NT2/D1 (cell line): ENCODE data around the gene SYNRG.
"Not testable (repeated sequence)": the region's sequence is repeated elsewhere in the genome, so short reads cannot be mapped to it uniquely, and the experiment has no call there.

Source experiments
- DNase-seq: peaks from one replicate; pipeline ENCODE4 v3.0.0-alpha.2; 2011; ENCODE audit warnings: low read depth, low spot score
- H3K27me3 ChIP-seq: 2 replicates; pipeline ENCODE4 v1.6.0; 2011; ENCODE audit warnings: mild to moderate bottlenecking; ENCODE audit not compliant: insufficient read length, insufficient read depth
- H3K36me3 ChIP-seq: 2 replicates; pipeline ENCODE4 v1.6.1; 2011; ENCODE audit warnings: mild to moderate bottlenecking, low read length, mixed read lengths; ENCODE audit not compliant: insufficient read depth, insufficient read length
- H3K4me1 ChIP-seq: 2 replicates; pipeline ENCODE4 v1.5.1; 2011; ENCODE audit not compliant: insufficient read depth, insufficient read length
- H3K4me3 ChIP-seq: 2 replicates; pipeline ENCODE4 v1.5.1; 2011; ENCODE audit warnings: low read depth; ENCODE audit not compliant: insufficient read length
- H3K9ac ChIP-seq: 2 replicates; pipeline ENCODE4 v1.6.0; 2011; ENCODE audit warnings: low read depth; ENCODE audit not compliant: insufficient read length
- H3K9me3 ChIP-seq: 2 replicates; pipeline ENCODE4 v1.5.1; 2011; ENCODE audit warnings: mild to moderate bottlenecking, low read length; ENCODE audit not compliant: insufficient read depth
- SUZ12 ChIP-seq: IDR thresholded peaks from 2 replicates; pipeline ENCODE4 v1.6.1; 2011; ENCODE audit not compliant: insufficient read length, insufficient read depth; ENCODE audit errors: extremely low read depth
- YY1 ChIP-seq: IDR thresholded peaks from 2 replicates; pipeline ENCODE4 v1.6.1; 2011; ENCODE audit not compliant: insufficient read length, insufficient read depth
- ZNF274 ChIP-seq: IDR thresholded peaks from 2 replicates; pipeline ENCODE4 v1.6.1; 2011; ENCODE audit warnings: mild to moderate bottlenecking, low read depth, low read length

Gene SYNRG

DNA sequence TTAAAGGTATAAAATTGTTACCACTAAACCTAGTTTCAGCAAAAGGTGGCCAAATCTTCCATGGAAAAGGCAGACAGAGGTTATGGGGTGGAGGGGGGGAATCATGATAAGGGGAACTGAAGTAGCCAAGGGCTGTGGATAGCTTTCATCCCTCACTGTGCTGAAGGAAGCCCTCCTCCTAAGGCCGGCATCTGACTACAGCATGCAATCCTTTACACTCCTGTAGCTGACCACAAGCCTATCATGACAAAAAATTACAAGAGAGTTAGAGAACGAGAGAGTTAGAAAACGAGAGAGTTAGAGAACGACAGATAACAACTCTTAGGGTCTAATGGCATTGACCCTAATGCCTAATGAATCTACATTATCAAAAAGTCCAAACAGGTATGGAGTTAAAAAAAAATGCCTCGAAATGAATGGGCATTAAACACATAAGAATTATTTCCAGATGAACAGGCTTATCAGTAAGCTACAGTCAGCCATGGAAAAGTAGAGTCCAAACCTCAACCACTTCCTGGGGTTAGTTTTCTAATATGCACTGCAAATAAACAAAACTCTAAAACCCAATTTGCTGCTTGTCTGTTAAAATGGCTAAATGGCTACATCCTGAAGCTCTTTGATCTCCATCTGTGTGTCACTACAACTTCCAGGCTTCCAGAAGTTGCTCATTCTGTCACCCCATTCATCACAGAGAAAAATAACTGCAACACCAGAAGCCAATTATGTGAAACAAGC, 89.8 kb downstream of the SYNRG start:
- no peak overlapping the region for H3K9ac ChIP-seq
- no peaks in the 10 kb centered on the region for H3K27me3 ChIP-seq
- no peaks in the 10 kb centered on the region for H3K9me3 ChIP-seq
- H3K36me3 ChIP-seq, result peaks cover 42% of the 10 kb centered on the region
- no peak overlapping the region for H3K4me3 ChIP-seq
- no peaks in the 10 kb centered on the region for H3K4me1 ChIP-seq
- no peak for DNase-seq
- TF ChIP-seq ZNF274 (no peak), YY1 (no peak), SUZ12 (no peak)

DNA sequence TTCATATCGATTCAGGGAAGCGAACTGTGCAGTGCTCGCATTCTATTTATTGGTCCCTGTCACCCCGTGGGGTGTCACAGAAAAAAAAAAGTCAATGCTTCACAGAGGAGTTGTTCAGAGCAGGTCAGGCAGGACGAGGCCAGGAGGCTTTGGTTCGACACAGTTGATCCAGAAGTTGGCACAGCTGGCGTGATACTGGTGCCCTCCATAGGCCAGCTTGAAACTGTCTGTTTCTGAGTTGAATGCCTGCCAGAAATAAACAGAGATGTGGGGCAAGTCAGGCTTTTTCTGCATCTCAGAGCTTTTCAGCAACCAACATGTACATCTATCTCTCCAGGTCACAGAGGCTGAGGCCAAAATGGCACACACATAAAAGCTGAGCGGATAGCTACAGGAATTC, 90.4 kb downstream of the SYNRG start:
- Histone ChIP-seq H3K27me3 (no peaks in the 10 kb centered on the region), H3K36me3 (peaks cover 40% of the 10 kb centered on the region), H3K4me1 (no peaks in the 10 kb centered on the region), H3K9me3 (no peaks in the 10 kb centered on the region), H3K4me3 (no peak overlapping the region), H3K9ac (no peak overlapping the region)
- DNase-seq, result no peak
- TF ChIP-seq YY1, result no peak
- TF ChIP-seq SUZ12, result no peak
- TF ChIP-seq ZNF274, result no peak

DNA sequence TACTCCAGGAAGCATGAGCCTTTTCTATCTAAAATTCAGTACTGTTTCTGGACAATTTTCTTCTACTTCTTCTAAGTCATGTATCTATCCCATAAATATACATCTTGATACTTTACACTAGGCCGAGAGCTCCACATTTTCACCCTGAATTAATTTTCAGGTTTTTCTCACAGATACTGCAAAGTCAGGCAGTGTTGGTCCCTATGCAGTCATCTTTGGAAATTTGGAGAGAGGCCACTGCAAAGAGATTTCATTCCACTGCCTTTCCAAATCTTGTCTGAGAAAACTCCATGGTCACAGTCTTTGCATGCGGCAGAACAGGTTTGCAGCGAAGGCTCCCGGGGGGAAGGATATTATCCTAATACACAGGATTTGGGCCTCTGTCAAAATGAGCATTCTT, 91.3 kb downstream of the SYNRG start:
- H3K4me1 ChIP-seq, result no peaks in the 10 kb centered on the region
- no peak overlapping the region for H3K9ac ChIP-seq
- TF ChIP-seq ZNF274 (no peak), YY1 (no peak), SUZ12 (no peak)
- H3K4me3 ChIP-seq, result no peak overlapping the region
- H3K27me3 ChIP-seq, result no peaks in the 10 kb centered on the region
- DNase-seq, result no peak
- no peaks in the 10 kb centered on the region for H3K9me3 ChIP-seq
- peaks cover 47% of the 10 kb centered on the region for H3K36me3 ChIP-seq

DNA sequence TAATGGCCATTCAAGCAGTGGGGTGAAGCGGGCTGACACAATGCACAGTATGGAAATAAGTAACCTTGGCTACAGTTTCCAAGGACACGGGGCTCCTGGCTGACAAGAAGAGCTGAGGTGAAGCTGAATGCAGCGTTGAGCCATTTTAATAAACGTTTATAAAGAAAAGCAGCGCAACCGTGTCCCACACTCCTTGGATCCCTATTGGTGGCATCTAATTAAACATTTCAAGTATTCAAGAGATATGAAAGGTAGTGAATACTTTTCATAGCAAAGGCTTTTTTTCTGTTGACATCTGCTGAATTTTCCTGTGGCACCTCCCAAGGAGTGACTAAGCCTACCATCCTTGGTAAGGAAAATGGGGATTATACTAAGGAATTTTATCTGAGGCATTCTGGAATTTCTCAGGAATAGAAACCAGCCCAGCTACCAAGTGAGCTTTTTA, 93.1 kb downstream of the SYNRG start:
- no peak overlapping the region for H3K4me3 ChIP-seq
- peaks cover 56% of the 10 kb centered on the region for H3K36me3 ChIP-seq
- H3K4me1 ChIP-seq, result no peaks in the 10 kb centered on the region
- no peak overlapping the region for H3K9ac ChIP-seq
- no peaks in the 10 kb centered on the region for H3K9me3 ChIP-seq
- no peaks in the 10 kb centered on the region for H3K27me3 ChIP-seq
- DNase-seq, result no peak
- TF ChIP-seq SUZ12, result no peak
- no peak for TF ChIP-seq YY1
- TF ChIP-seq ZNF274, result no peak

DNA sequence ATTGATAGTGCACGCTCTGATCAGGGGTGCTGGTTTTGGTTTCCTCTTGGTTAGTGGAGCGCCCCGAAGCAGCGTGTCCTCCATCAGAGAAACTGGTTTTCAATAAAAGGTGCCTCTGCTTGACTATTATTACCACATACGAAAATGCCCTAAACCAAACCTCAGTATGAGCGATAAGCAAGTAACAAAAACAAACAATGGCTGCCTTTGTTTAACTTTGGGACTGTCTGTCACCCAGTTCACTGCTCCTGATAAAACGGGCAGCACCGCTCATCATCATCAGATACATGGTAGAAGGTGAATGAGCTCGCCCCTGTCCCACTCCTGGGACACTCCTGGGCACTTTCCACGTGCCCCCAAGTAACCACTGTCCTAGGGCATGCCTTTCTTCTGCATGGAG, 95.5 kb downstream of the SYNRG start:
- H3K27me3 ChIP-seq, result no peaks in the 10 kb centered on the region

DNA sequence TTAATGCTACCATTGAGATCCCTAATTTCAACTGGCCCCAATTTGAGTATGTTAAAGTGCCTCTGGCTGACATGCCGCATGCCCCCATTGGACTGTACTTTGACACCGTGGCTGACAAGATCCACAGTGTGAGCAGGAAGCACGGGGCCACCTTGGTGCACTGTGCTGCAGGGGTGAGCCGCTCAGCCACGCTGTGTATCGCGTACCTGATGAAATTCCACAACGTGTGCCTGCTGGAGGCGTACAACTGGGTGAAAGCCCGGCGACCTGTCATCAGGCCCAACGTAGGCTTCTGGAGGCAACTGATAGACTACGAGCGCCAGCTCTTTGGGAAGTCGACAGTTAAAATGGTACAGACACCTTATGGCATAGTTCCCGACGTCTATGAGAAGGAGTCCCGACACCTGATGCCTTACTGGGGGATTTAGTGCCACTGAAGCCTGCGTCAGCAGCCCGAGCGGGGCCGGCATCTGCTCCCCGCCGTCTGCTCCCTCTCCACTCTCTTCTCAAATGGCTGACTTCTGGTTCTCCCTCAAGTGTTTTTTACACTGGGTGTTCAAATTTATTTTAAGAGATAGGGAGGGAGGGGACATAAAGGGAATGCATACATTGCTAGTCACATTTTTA, 96.7 kb downstream of the SYNRG start:
- DNase-seq, result no peak

More for the DNA sequence above, 95.5 kb downstream of the SYNRG start:
- no peak for DNase-seq
- H3K4me1 ChIP-seq, result no peaks in the 10 kb centered on the region
- H3K9me3 ChIP-seq, result no peaks in the 10 kb centered on the region
- no peak overlapping the region for H3K4me3 ChIP-seq
- no peak overlapping the region for H3K9ac ChIP-seq
- TF ChIP-seq SUZ12, result no peak
- no peak for TF ChIP-seq ZNF274
- TF ChIP-seq YY1, result no peak
- H3K36me3 ChIP-seq, result peaks cover 51% of the 10 kb centered on the region

DNA sequence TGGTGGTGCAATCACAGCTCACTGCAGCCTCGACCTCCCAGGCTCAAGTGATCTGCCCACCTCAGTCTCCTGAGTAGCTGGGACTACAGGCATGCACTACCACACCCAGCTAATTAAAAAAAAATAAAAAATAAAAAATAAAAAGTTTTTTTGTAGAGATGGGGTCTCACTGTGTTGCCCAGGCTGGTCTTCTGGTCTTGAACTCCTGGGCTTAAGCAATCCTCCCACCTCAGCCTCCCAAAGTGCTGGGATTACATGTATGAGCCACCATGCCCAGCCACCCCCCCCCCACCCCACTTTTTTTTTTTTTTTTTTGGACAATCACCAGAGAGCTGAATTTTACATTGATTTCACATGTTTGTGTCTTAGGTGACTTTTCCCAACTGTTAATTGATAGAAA, 97.6 kb downstream of the SYNRG start:
- H3K36me3 ChIP-seq, result peaks cover 45% of the 10 kb centered on the region
- not testable (repeated sequence) for H3K4me3 ChIP-seq, DNase-seq, H3K9me3 ChIP-seq, H3K4me1 ChIP-seq, H3K9ac ChIP-seq, H3K27me3 ChIP-seq

More for the DNA sequence above, 96.7 kb downstream of the SYNRG start:
- no peaks in the 10 kb centered on the region for H3K4me1 ChIP-seq
- H3K9ac ChIP-seq, result no peak overlapping the region
- H3K27me3 ChIP-seq, result no peaks in the 10 kb centered on the region
- TF ChIP-seq SUZ12, result no peak
- no peak for TF ChIP-seq YY1
- no peak for TF ChIP-seq ZNF274
- H3K4me3 ChIP-seq, result no peak overlapping the region
- H3K36me3 ChIP-seq, result peaks cover 45% of the 10 kb centered on the region
- no peaks in the 10 kb centered on the region for H3K9me3 ChIP-seq
